ENCODE data around the gene ISCU.
"Not testable (repeated sequence)": the region's sequence is repeated elsewhere in the genome, so short reads cannot be mapped to it uniquely, and the experiment has no call there.

Gene ISCU

DNA sequence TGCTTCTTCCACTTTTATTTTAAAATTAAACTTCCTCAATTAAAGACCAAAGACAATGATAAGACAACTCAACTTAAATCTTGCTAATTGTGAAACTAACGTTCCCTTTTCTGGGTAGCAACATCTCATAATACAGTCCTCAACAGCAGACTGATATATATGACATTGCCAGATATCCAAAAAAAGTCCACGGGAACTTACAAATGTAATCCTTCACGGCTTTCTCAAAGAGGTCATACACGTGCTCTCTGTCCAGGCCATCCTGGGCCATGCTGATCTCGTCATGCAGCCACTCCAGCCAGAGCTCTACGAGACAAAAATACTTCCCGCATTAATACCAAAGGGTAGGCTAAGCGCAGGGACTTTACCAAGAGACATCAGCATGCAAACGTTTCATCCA, 14.7 kb upstream of the ISCU start:
- no peak for DNase-seq

- no peak for DNase-seq
Observed at GRCh38 chr12:108548954-108549521, 13.4 kb upstream of the ISCU start.

- no peak for DNase-seq
Observed at GRCh38 chr12:108551535-108551934, 10.9 kb upstream of the ISCU start.

GRCh38 chr12:108553799-108554198, 8.6 kb upstream of the ISCU start:
- no peak for DNase-seq

DNA sequence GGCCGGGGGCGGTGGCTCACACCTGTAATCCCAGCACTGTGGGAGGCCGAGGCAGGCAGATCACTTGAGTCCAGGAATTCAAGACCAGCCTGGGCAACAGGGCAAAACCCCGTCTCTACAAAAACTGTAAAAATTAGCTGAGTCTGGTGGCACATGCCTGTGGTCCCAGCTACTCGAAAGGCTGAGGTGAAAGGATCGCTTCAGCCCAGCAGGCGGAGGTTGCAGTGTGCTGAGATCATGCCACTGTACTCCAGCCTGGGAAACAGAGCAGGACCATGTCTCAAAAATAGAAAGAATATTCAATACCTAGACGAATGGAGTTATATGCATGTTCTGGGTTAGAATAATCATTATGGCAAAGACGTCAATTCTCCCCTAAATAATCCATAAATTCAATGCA, 7.0 kb upstream of the ISCU start:
- DNase-seq = not testable (repeated sequence)

DNA sequence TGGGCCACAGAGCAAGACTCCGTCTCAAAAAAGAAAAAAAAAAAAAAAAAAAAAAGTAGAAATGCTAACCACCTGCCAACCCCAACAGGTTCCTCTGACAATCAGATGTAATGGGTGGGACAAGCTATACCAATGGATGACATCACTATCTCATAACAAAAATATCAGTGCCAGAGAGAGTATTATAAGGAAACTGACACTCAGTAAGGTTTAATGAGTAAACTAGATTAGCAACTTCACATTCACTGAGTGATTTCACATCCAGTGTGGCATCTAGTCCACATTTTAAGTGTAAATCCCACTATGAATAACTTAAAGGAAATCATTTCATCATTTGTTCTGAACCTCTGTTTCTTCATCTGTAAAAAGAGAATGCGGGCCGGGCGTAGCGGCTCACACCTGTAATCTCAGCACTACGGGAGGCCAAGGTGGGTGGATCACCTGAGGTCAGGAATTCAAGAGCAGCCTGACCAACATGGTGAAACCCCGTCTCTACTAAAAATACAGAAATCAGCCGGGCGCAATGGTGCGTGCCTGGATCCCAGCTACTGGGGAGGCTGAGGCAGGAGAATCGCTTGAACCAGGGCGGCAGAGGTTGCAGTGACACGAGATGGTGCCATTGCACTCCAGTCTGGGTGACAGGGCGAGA, 3.3 kb upstream of the ISCU start:
- no peak for DNase-seq

DNA sequence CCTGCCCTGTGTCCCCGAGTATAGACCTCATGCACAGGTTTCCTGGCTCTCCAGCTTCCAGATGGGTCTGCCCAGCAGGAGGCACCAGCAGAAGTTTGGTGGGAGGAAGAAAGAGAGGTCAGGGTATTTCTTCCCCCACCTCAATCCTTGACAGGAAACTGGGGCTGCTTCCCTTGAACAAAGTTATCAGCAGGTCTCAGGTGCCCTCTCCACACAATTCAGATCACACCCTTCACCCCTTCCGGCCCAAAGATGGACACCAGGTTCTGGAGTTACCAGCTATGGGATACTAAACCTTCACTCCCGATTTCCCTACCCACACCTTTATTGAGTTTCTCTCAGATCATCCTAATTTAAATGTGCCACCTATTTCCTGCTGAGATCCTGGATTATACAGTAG, 2.6 kb upstream of the ISCU start:
- DNase-seq = no peak

GRCh38 chr12:108560321-108560721, 2.1 kb upstream of the ISCU start:
- no peak for DNase-seq

GRCh38 chr12:108560752-108561719, 1.4 kb upstream of the ISCU start, which contains the start of gene SART3:
Gene SART3, minus strand, starts transcription at chr12:108561173. Its CDS starts 19 bp downstream, at chr12:108561154.
- DNase-seq = peak; percentile 89

DNA sequence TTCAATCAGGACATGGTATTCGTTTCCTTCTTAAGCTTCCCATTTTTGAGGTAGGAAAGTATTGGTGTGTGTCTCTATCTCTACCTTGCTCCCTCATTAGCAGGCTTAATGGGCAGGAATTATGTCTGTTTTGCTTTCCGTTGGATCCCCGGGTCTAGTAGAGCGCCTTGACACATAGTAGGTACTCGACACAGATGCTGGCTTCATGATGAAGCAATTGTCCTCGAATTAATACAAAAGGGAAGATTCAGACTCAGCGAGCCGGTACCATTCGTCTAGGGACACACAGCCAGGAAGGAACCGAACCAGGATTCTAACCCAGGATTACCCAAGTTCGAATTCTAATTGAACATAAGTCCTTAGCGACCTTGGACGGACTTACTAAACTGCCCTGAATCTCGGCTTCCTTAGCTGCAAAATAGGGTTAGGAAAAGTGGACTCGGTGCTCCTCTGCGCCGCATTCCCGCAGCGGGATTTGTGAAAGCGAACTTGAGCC, 496 bp upstream of the ISCU start:
- peak; percentile 60 for DNase-seq

DNA sequence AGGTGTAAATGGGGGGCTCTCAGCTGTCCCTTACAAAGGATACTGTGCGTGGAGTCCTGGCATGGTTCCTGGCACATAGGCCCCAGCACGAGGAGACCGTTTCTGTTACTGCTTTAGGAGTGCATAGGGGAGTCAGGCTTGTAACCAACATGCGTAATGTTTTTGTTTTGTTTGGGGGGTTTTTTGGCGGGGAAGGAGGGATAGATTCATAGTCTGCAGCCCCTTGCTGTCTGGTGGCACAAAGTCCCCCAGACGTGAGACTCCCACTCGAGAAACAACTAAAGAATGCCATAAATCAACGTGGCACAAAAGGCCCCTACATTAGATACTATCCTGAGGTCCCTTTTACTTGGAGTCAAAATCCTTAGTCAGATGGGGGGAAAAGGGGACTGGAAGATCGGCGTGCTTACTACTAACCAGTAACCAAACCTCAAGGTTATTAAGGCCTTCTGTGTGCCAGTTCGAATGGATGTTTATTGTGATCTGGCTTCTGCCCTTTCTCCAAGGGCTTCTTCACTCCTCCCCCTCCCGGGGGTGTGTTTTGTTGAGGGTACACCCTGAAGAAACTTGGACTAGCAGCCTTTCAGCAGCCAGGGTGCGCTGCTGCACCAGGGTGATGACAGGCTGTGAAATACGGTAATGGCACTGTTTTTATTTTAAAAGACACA, 874 bp downstream of the ISCU start:
- DNase-seq = peak; percentile 49

- no peak for DNase-seq
Observed at GRCh38 chr12:108563804-108564151, 1.4 kb downstream of the ISCU start.

DNA sequence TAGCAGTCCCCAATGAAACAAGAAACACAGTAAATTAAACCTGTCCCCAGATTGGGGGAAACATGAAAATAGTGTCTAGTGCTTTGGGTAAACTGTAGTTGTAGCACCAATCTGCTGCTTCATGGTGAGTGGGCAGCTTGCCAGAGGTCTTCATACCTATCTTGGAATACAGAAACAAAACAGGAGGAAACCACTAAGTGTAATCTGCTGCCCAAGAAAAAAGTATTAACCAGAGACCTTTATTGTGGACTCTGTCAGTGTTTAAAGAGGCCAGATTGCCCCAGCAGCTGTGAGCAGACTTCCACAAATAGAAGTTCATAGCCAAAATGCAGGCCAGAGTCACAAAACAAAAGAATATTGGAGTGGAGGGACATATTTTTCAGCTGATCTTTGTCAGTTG, 2.3 kb downstream of the ISCU start:
- DNase-seq = no peak

DNA sequence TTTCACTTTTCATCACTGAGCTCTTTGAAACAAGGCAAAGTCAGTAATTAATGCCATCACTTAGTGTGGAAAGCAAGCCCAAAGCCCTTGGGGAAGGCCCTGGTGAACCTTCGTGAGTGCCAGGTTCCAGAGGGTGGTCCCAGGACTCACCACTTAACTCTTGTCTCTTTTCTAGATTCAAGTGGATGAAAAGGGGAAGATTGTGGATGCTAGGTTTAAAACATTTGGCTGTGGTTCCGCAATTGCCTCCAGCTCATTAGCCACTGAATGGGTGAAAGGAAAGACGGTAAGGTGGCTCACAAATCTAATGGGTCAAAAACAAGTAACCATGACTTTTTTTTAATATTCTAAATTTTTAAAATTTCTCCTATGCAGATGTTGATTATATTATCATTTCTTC, 2.8 kb downstream of the ISCU start:
- no peak for DNase-seq

DNA sequence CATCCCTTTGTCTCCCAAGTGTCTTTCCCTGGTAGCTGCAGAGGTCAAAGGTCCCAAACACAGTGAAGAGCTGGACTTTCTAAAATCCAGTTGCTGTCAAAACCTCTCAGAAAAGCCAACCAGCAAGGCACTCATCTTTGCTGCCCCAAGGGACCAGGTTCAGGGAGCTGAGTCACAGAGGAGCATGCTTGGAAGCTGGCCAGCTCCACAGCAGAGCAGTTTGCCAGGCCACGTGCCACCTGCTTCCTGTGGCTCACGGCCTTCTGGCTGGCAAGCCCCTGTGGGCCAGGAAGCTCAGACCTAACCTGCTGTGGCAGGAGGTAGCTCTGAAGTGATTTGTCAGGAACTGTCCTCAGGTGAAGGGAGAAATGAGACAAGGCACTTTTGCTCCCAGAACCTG, 3.6 kb downstream of the ISCU start:
- DNase-seq = no peak

GRCh38 chr12:108566452-108566851, 4.1 kb downstream of the ISCU start:
- DNase-seq = no peak

DNA sequence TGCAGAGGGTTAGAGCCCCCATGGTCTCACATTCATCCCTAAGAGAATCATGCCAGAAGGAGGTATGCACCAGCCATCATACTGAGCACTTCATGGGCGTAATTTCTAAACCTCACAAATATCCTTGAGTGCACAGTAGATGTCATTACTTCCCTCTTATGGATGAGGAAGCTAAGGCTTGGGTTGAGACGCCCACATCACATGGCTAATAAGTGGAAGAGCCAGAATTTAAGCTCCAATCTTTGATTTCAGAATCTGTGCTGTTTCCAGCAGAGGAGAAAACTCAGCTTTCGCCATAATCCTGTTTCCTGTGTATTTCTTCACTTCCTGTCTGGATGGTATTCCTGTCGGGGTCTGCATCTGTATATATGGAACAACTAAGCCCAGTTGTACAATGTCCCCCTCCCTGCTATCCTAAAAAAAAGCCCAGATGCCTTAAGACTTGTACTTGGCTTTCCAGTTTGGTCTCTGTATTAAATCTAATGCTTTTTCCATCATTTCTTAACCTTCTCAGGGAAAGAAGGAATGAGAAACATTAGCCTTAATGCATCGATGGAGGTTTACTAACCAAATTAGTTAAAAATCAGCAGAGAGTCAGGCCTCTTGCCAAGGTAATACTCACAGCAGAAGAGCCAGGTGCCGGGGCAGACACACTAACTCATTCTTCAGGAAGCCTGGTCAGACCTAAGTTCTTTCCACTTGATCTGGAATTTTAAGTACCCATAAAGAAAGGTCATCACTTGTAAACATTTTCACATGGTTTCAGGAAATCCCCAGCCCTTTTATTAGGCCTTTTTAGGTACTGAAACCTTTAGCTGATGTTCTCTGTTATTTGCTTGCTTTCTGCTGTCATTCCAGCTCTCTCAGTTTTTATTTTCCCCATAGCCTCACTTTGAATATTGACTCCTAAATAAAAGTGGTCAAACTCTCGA, 5.3 kb downstream of the ISCU start:
- no peak for DNase-seq

DNA sequence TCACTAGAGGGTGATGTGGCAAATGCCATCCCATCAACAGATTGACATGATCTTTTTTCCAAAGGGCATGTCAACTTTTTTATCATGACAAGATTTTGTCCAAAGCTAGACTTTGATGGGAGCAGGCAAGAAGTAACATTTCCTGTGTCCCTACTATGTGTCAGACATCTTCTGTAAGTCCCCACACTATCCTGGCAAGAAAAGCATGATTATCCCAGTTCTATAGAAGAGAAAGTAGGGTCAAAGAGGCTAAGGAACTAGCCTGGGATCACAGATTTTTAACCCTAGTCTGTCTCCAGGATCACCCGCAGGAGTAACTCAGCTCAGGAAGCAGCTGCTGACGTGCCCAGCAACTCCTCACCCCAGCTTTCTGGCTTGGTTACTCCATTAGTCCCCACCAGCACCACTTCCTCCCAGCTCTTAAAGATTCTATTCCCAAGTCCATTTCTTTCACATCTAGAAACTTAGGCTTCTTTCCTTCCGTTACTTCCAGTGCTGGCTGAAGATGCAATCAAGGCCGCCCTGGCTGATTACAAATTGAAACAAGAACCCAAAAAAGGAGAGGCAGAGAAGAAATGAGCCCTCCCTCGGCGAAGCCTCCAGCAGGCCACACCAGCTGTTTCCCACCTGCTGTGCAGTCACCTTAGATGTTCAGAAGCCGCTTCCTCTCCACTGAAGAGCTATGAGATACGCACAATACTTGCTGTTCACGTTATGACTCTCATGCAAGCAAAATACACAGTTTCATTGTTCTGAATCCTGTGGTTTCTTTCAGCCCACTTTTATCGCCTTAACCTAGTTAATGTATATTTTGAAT, 6.2 kb downstream of the ISCU start:
- no peak for DNase-seq

DNA sequence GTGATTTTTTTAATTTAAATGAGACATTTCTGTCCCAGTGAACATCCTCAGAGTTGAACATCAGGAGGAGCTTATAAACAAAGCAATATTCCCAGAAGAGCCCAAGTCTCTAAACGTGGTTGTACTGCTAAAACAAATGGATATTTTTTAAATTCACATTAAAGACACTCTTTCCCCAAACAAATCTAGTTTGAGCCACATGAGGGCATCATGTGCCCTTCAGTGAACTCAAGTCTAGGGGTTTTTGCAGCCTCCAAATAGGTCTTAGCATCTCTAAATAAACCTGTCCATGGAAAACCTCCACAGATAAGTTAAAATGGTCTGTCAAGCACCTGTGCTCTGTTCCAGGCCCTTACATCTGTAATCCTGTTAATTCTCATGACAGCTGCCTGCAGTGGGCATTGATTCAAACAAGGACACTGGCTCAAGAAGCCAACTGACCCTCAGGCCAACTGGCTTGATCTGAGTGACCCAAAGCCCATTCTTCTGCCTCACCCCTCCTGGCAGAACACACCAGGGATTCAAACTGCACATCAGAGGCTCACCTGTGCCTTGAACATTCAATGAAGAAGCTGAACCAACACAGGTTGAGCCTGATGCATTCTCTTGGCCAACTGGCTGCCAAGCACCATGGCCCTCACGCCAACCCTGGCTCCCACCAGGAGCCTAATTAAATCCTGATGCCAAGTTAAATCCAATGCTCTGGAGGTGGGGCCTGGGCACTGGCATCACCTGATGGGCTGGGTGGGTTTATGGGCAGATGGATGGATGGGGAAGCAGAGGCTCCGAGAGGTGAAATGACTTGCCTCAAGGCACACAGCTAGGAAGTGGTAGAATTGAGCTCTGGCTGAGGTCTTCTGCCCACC, 8.6 kb downstream of the ISCU start:
- DNase-seq = no peak

- no peak for DNase-seq
Observed at GRCh38 chr12:108571609-108572165, 9.3 kb downstream of the ISCU start.
